ENCODE results near the gene NOPCHAP1. TPM values are rescaled to one million over a fixed set of nuclear protein-coding genes. Genes with fewer than 3 reads are reported as not detected.

Gene NOPCHAP1
- total RNA-seq, 1 donor: 2.7 TPM

DNA sequence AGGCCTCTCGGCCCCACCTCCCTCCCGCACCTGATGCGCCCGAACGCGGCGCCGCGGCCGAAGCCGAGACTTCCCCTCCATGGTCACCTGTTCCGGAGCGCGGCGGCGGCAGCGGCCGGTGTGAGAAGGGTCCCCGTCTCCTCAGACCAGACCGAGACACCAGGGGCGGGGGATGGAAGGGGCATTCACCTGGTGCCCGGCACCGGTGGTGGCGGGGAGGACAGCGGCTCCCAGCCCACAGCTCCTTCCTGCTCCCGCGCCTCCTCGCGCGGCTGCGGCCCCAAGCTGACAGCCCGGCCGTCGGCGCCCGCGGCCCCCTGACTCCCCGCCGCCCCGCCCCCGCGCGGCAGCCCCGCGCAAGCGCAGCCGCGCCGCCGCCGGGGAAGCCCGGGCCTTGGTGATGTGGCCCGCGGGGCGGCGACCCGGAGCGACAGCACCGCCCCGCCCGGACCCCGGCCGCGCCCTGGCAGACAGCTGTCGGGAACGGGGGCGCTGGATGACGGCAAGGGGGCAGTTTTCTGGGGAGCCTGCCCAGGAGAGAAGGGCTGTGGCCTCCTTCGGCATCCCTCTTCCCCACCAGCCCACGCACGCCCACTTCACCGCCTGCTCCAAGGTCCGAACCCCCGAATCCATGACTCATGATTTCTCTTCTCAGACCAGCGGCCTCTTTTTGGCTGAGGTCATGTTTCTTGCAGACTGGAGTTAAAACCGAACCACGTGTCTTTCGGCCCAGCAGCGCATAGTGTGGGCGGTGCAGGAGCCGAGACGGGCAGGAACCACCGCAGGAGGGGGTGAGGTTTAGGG is 27.9 kb upstream of the NOPCHAP1 start, which contains the start of gene SLC41A2:
Gene SLC41A2, minus strand, starts transcription at position 290 of the 804 bp plus-strand sequence. CDS start 29,763 bp downstream, outside the sequence.
- H3K4me1 ChIP-seq (ENCODE audit: insufficient read depth, low read length): peaks cover 17% of the 10 kb centered on the region
- H3K9me3 ChIP-seq (ENCODE audit: low read depth, low read length): no peaks in the 10 kb centered on the region
- H3K27me3 ChIP-seq (ENCODE audit: insufficient read depth, low read length): peaks cover 20% of the 10 kb centered on the region
- peak within 1 kb of the TSS; percentile 51 for H3K4me3 ChIP-seq (ENCODE audit: low read length)

- Histone ChIP-seq H3K4me3 (ENCODE audit: low read length) (peak overlapping the region; percentile 51), H3K4me1 (ENCODE audit: insufficient read depth, low read length) (peaks cover 17% of the 10 kb centered on the region), H3K27me3 (ENCODE audit: insufficient read depth, low read length) (peaks cover 20% of the 10 kb centered on the region), H3K9me3 (ENCODE audit: low read depth, low read length) (no peaks in the 10 kb centered on the region)
Observed at GRCh38 chr12:104958805-104959334, 27.2 kb upstream of the NOPCHAP1 start.

DNA sequence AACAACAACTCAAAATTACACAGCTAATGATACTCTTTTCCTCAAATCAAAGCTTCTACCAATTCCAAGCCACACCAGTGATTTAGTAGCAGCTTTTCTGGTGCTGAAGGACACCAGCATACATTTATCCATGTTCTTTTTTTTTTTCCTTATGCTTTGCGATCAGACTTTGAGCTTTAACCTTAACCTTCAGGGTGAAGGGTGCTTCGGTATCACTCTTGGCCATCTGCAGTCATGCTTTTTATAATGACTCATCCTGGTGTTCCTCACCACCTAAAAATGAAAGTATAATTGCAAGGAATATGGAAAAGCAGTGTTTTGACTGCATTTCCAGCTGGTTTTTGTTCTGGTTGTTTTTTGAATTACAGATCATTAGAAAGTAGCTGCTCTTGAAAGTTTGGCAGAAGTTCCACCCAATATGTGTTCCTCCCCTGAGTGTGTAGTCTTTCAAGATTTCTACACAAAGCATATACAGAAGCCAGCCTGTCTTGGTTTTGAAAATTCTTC is 26.7 kb upstream of the NOPCHAP1 start:
- no peak overlapping the region for H3K4me3 ChIP-seq (ENCODE audit: low read length)
- H3K4me1 ChIP-seq (ENCODE audit: insufficient read depth, low read length): peaks cover 17% of the 10 kb centered on the region
- peaks cover 20% of the 10 kb centered on the region for H3K27me3 ChIP-seq (ENCODE audit: insufficient read depth, low read length)
- H3K9me3 ChIP-seq (ENCODE audit: low read depth, low read length): no peaks in the 10 kb centered on the region

GRCh38 chr12:104960464-104960863 is 25.7 kb upstream of the NOPCHAP1 start:
- H3K4me3 ChIP-seq (ENCODE audit: low read length): no peak overlapping the region
- H3K4me1 ChIP-seq (ENCODE audit: insufficient read depth, low read length): peaks cover 17% of the 10 kb centered on the region

DNA sequence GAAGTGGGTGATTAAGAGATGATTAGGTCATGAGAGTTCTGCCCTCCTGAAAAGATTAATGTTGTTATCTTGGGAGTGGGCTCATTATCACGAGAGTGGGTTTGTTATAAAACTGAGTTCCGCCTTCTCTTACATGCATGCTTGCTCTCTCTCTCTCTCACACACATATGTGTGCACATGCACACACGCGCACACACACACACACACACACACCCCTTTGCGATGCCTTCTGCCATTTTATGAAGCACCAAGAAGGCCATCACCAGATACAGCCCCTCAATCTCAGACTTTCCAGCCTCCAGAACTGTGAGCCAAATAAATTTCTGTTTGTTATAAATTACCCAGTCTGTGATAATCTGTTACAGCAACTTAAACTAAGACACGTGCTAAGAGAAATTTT is 22.4 kb upstream of the NOPCHAP1 start:
- peaks cover 9% of the 10 kb centered on the region for H3K27me3 ChIP-seq (ENCODE audit: insufficient read depth, low read length)
- peaks cover 12% of the 10 kb centered on the region for H3K4me1 ChIP-seq (ENCODE audit: insufficient read depth, low read length)
- no peak overlapping the region for H3K4me3 ChIP-seq (ENCODE audit: low read length)
- H3K9me3 ChIP-seq (ENCODE audit: low read depth, low read length): no peaks in the 10 kb centered on the region

More at GRCh38 chr12:104960464-104960863, 25.7 kb upstream of the NOPCHAP1 start:
- H3K27me3 ChIP-seq (ENCODE audit: insufficient read depth, low read length): peaks cover 19% of the 10 kb centered on the region
- H3K9me3 ChIP-seq (ENCODE audit: low read depth, low read length): no peaks in the 10 kb centered on the region

DNA sequence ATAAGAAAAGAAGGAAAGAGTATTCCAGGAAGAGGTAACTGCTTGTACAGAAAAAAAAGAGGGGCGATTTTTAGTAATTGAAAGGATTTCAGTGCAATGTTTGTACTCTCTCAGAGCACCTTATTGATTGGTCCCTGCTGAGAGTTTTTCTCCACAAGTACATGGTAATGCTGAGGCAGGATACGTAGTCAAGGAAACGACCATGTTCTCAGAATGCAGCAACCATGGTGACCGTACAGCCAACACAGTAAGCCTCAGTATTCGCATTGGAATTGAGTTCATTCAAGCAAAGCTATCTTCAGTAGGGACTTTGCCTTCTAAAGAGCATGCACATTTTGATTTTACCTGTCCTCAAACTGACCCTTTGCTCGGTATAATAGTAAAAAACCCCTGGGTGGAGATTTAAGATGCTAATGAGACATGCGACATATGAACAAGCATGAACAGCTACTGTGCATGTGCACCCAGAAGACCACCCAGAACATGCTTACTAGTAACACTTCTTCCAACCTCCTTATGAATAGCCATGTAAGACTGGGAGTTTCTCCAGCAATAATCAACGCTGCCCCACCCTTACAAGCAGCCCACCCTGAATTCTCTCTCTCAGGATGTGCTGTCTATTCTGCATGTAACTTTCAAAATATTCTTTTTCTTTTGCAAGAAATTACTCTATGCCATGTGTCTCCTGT is 21.8 kb upstream of the NOPCHAP1 start:
- no peaks in the 10 kb centered on the region for H3K9me3 ChIP-seq (ENCODE audit: low read depth, low read length)

GRCh38 chr12:104964856-104965205 is 21.3 kb upstream of the NOPCHAP1 start:
- H3K27me3 ChIP-seq (ENCODE audit: insufficient read depth, low read length): peaks cover 5% of the 10 kb centered on the region
- H3K4me1 ChIP-seq (ENCODE audit: insufficient read depth, low read length): peaks cover 5% of the 10 kb centered on the region
- H3K9me3 ChIP-seq (ENCODE audit: low read depth, low read length): no peaks in the 10 kb centered on the region
- H3K4me3 ChIP-seq (ENCODE audit: low read length): no peak overlapping the region

More for the DNA sequence above, 21.8 kb upstream of the NOPCHAP1 start:
- H3K4me1 ChIP-seq (ENCODE audit: insufficient read depth, low read length): peaks cover 7% of the 10 kb centered on the region
- no peak overlapping the region for H3K4me3 ChIP-seq (ENCODE audit: low read length)
- H3K27me3 ChIP-seq (ENCODE audit: insufficient read depth, low read length): peaks cover 9% of the 10 kb centered on the region

DNA sequence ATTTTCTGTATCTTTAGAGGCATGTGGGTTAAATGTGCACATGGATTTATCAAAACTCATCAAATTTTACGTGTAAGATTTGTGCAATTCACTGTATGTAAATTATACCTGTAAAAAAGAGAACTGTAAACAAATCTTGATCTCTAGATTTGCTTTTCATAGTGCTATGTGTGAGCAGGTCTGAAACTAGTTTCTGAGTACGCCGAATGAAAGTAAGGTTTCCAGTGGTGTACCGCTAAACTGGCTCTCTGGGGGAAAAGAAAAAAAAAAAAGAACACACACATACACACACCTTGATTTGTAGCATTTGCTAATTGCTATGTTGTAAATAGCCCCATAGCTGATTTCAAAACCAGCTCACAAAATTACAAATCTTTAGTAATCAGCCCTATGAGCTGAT is 19.4 kb upstream of the NOPCHAP1 start:
- Histone ChIP-seq H3K4me1 (ENCODE audit: insufficient read depth, low read length) (peaks cover 5% of the 10 kb centered on the region), H3K9me3 (ENCODE audit: low read depth, low read length) (no peaks in the 10 kb centered on the region), H3K4me3 (ENCODE audit: low read length) (no peak overlapping the region), H3K27me3 (ENCODE audit: insufficient read depth, low read length) (peaks cover 2% of the 10 kb centered on the region)

DNA sequence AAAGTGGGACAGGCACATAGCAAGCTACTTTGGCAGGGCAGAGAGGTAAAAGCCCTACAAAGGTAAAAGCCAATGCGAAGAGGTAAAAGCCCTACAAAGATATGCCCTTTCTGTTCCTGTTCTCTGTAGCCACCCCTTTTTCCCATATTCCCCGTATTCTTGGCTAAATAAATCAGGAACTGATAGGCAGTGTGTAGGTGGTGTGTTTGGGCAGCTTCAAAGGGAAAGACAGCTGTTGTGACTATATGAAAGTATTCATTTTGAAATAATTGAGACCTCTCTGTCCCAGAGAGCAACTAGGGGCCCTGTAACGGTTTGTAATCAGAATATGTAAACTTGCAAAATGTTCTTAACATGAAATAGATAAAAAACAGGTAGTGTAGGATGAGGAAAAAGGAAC is 16.8 kb upstream of the NOPCHAP1 start:
- H3K27me3 ChIP-seq (ENCODE audit: insufficient read depth, low read length): no peaks in the 10 kb centered on the region
- peaks cover 9% of the 10 kb centered on the region for H3K4me1 ChIP-seq (ENCODE audit: insufficient read depth, low read length)
- no peaks in the 10 kb centered on the region for H3K9me3 ChIP-seq (ENCODE audit: low read depth, low read length)
- H3K4me3 ChIP-seq (ENCODE audit: low read length): no peak overlapping the region

- H3K4me3 ChIP-seq (ENCODE audit: low read length): no peak overlapping the region
- no peaks in the 10 kb centered on the region for H3K27me3 ChIP-seq (ENCODE audit: insufficient read depth, low read length)
- H3K9me3 ChIP-seq (ENCODE audit: low read depth, low read length): no peaks in the 10 kb centered on the region
- H3K4me1 ChIP-seq (ENCODE audit: insufficient read depth, low read length): peaks cover 15% of the 10 kb centered on the region
Observed at GRCh38 chr12:104971306-104971705, 14.8 kb upstream of the NOPCHAP1 start.

- Histone ChIP-seq H3K9me3 (ENCODE audit: low read depth, low read length) (no peaks in the 10 kb centered on the region), H3K4me1 (ENCODE audit: insufficient read depth, low read length) (peaks cover 29% of the 10 kb centered on the region), H3K4me3 (ENCODE audit: low read length) (no peak overlapping the region), H3K27me3 (ENCODE audit: insufficient read depth, low read length) (no peaks in the 10 kb centered on the region)
Observed at GRCh38 chr12:104973250-104973649, 12.9 kb upstream of the NOPCHAP1 start.

- H3K9me3 ChIP-seq (ENCODE audit: low read depth, low read length): no peaks in the 10 kb centered on the region
- peaks cover 29% of the 10 kb centered on the region for H3K4me1 ChIP-seq (ENCODE audit: insufficient read depth, low read length)
- no peak overlapping the region for H3K4me3 ChIP-seq (ENCODE audit: low read length)
- H3K27me3 ChIP-seq (ENCODE audit: insufficient read depth, low read length): no peaks in the 10 kb centered on the region
Observed at GRCh38 chr12:104974626-104975290, 11.4 kb upstream of the NOPCHAP1 start.

DNA sequence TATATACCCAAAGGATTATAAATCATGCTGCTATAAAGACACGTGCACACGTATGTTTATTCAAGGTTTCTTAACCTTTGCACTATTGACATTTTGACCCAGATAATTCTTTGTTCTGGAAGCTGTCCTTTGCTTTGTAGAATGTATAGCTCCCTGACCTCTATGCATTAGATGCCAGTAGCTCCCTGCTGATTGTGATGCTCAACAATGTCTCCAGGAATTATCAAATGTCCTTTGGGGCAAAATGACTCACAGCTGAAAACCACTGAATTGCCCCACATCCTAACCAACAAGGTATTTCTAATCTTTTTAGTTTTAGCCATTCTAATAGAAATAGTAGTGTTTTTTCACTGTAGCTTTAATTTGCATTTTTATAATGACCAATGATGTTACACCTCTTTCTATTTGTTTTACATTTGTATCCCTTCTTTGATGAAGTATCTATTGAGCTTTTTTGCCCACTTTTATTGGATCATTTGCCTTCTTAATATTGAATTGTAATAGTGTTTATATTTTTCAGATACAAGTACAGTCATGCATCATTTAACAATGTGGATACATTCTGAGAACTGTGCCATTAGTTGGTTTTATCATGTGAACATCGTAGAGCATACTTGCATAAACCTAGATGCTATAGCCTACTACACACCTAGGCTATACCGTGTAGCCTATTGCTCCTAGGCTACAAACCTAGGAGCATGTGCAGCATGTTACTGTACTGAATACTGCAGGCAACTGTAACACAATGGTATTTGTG is 10.4 kb upstream of the NOPCHAP1 start:
- no peaks in the 10 kb centered on the region for H3K9me3 ChIP-seq (ENCODE audit: low read depth, low read length)
- H3K27me3 ChIP-seq (ENCODE audit: insufficient read depth, low read length): no peaks in the 10 kb centered on the region
- no peak overlapping the region for H3K4me3 ChIP-seq (ENCODE audit: low read length)
- peaks cover 29% of the 10 kb centered on the region for H3K4me1 ChIP-seq (ENCODE audit: insufficient read depth, low read length)

- H3K27me3 ChIP-seq (ENCODE audit: insufficient read depth, low read length): no peaks in the 10 kb centered on the region
- H3K4me3 ChIP-seq (ENCODE audit: low read length): no peak overlapping the region
- no peaks in the 10 kb centered on the region for H3K9me3 ChIP-seq (ENCODE audit: low read depth, low read length)
- peaks cover 29% of the 10 kb centered on the region for H3K4me1 ChIP-seq (ENCODE audit: insufficient read depth, low read length)
Observed at GRCh38 chr12:104976703-104977102, 9.4 kb upstream of the NOPCHAP1 start.

Measured in mononuclear cell (primary cell).